ENCODE data around the gene IRX2. TPM values are rescaled to one million over a fixed set of nuclear protein-coding genes. Genes with fewer than 3 reads are reported as not detected.

IRX2 gene
- total and polyA plus RNA-seq, 2 of the 8 experiments (the other 6 are each of a cell fraction or from before 2014, with no cell fraction given) = 23.4 to 40.4 TPM

DNA sequence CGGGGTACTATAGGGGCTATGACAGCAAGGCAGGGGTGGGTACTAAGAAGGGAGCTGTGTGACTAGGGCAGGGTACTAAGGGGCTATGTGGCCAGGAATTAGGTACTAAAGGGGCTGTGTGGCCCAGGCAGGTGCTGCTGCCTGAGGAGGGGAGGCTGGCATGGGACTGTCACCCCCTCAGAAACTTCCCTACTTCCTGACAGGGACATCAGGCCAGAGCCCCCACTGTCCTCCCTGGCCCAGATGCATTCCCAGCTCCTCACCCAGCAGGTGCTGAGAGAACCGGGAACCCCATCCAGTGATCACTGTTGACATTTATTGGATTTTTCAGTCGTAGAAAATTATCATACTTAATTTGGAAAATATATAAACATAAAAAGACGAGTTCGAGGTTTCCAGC is 26.6 kb downstream of the IRX2 start (continued):
- TF ChIP-seq SUZ12 (IDR thresholded peaks at IDR 0.05; ENCODE audit: low read length) (no peak), EGR1 (IDR thresholded peaks at IDR 0.05; ENCODE audit: borderline replicate concordance, low read depth, low read length) (no peak), ZNF274 (IDR thresholded peaks at IDR 0.05; ENCODE audit: borderline replicate concordance, extremely low read depth, low read length) (no peak), CEBPB (IDR thresholded peaks at IDR 0.05; ENCODE audit: low read depth, low read length) (no peak), TBP (IDR thresholded peaks at IDR 0.05; ENCODE audit: low read depth, low read length) (no peak)
